HTERT RPE-1 (cell line): ENCODE results near the gene CFAP61.
"Not testable (repeated sequence)": the region's sequence is repeated elsewhere in the genome, so short reads cannot be mapped to it uniquely, and the experiment has no call there.

Experiments
- in situ Hi-C: fragments of 300-500 bp; cut with MboI; formaldehyde crosslinking; loops from 4 replicates; pipeline ENCODE4 v1.14.3; 2020; ENCODE audit warnings: low sequenced_read_pairs

The CFAP61 gene

GRCh38 chr20:20085812-20086211, 33.5 kb downstream of the CFAP61 start:
- in situ Hi-C loops: no loop called here

GRCh38 chr20:20089018-20089417, 36.7 kb downstream of the CFAP61 start:
- in situ Hi-C loops: no loop called here

DNA sequence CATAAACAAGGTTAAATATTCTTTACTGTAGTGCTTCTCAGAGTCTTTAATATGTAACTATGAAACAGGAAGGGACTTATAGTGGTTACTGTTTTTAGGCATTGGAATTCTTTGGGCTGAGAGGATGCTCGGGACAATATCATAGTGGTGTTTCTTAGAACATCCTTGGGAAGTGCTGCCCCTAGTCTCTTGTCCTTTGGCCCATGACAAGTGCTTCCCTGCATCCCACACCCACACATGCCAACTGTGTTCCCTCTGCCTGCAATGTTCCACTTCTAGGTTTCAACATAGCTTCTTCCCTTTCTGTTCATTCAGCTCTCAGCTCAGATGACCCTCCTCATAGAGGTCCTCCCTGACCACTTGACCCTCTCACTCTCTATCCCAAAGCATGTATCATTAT, 37.6 kb downstream of the CFAP61 start:
- in situ Hi-C loops: no loop called here

DNA sequence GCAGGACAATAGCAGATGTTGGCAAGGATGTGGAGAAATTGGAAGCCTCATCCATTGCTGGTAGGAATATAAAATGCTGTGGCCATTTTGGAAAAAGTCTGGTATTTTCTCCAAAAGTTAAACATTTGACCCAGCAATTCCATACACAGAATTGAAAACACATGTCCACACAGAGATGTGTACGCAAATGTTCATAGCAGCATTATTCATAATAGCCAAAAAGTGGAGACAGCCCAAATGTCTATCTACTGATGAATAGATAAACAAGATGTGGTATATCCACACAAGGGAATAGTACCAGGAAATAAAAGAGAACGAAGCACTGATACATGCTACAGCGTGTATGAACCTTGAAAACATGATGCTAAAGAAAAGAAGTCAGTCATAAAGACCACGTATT, 40.5 kb downstream of the CFAP61 start:
- in situ Hi-C loops: no loop called here

GRCh38 chr20:20094410-20094809, 42.1 kb downstream of the CFAP61 start:
- in situ Hi-C loops: no loop called here

GRCh38 chr20:20095114-20095872, 43.0 kb downstream of the CFAP61 start:
- in situ Hi-C loops: no loop called here

- in situ Hi-C loops: no loop called here
Observed at GRCh38 chr20:20096421-20096820, 44.1 kb downstream of the CFAP61 start.

DNA sequence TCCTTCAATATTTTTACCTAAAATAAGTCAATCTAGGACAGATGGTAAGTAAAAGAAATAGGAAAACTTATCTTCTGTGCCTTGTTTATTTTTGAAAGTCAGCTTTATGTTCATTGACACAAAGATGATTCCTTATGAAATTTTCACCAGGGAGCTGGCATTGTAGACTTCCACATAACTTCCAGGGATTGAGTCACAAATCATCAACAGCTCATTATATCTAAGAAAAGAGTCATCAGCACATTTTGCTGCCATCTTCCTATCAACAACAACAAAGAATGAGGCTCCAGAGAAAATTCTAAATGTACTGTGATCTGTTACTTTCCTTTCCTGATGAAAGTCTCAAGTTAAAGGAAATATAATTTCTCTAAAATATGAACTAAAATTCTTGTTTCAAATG, 48.5 kb downstream of the CFAP61 start:
- in situ Hi-C loops: no loop called here

DNA sequence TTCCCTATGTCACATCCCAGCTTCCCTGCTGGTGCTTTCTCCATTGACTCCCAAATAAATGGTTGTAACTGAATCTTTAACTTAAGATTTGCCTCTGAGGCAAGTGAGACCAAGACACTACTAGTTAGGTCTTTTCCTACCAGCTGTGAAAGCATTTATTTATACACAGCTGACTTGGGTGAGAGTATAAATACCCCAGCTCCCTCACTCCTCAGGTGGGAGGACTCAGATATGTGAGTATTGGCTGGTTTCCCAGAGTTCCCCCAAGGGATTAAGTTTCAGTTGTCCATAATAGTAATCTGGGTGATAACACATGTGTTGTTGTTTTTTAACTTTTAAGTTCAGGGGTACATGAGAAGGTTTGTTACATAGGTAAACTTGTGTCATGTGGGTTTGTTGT, 49.8 kb downstream of the CFAP61 start:
- in situ Hi-C loops: no loop called here

DNA sequence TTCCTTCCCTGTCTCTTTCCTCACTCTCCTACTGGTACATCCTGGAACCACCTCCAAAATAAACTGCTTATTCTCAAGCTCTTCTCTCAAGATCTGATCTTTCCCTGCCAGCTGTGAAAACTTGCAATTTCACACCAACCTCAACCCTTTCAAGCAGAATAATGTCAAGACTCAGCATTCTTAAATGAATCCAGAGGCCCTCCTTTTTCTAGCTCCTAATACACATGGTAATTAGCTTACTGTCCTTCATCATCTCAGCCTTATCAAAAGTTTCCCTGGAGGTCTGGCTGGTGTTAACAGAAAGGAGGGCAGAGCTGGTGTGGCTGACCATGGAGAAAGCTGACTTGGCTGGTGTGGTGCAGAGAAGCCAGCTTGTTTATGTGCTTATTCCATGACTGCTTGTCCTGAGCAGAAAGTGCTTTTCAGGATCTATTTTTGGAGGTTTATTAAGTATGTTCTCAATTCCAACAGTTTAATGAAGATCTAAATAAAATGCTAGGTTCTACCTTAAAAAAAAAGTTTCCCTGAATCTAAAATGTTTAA, 50.5 kb downstream of the CFAP61 start:
- in situ Hi-C loops: no loop called here

GRCh38 chr20:20103486-20103885, 51.2 kb downstream of the CFAP61 start:
- in situ Hi-C loops: no loop called here

- in situ Hi-C loops: not testable (repeated sequence)
Observed at GRCh38 chr20:20123187-20123586, 70.9 kb downstream of the CFAP61 start.

DNA sequence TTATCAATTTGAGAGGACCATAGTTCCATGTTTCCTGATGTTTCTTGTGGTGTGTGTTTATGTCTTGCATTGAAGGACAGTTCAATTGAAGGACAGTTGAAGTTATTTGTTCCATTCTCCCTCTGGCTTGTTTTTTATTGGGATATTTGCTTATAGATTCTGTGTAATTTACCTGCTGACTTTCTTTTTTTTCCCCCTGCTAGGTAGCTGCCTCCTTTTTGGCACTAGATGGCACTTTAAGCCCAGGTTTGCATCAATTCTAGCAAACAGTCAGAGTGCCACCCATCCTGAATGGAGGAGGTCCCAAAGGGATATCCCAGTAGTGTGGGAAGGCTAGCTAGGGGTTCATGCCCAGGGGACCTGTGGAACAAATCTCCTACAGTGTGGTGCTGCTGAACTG, 78.1 kb downstream of the CFAP61 start:
- in situ Hi-C loops: no loop called here

- in situ Hi-C loops: no loop called here
Observed at GRCh38 chr20:20134941-20135575, 82.7 kb downstream of the CFAP61 start.

DNA sequence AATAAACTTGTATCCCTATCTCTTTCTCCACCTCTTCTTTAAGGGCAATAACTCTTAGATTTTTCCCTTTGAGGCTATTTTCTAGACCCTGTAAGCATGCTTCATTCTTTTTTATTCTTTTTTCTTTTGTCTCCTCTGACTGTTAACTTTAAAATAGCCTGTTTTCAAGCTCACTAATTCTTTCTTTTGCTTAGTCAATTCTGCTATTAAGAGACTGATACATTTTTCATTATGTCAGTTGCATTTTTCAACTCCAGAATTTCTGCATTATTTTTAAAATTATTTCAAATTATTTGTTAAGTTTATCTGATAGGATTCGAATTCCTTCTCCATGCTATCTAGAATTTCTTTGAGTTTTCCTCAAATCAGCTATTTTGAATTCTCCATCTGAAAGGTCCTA, 84.0 kb downstream of the CFAP61 start:
- in situ Hi-C loops: no loop called here

- in situ Hi-C loops: no loop called here
Observed at GRCh38 chr20:20137851-20138250, 85.5 kb downstream of the CFAP61 start.

DNA sequence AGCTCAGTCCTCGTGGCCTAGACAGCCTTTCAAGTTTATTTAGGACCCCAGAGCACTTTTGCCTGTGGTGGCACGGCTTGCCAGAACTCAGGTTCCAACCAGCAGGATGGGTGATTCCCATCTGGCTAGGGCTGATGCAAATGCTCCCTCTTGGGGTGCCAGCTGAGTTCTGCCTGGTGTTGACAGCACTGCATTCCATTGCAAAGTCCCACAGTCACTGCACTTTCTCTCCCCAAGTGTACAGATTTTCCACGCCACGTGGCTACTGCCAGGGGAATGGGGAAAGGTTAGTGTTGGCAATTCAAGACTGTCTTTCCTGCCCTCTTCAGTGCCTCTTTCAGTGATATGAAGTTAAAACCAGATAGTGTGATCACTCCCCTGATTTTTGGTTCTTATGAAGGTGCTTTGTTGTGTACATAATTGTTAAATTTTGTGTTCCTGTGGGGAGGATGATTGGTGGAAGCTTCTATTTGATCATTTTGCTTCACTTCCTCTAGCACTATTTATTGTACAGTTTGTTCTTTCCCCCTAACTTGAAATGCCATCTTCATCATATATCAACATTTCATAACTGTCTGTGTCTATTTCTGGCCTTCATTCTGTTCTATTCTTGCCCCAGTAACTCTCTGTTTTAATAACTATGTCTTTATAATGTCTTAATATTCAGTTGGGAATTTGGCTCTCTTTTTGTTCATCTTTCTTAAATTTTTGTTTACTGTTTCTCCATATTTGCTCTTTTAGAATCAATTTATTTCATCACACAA, 86.2 kb downstream of the CFAP61 start:
- in situ Hi-C loops: no loop called here

DNA sequence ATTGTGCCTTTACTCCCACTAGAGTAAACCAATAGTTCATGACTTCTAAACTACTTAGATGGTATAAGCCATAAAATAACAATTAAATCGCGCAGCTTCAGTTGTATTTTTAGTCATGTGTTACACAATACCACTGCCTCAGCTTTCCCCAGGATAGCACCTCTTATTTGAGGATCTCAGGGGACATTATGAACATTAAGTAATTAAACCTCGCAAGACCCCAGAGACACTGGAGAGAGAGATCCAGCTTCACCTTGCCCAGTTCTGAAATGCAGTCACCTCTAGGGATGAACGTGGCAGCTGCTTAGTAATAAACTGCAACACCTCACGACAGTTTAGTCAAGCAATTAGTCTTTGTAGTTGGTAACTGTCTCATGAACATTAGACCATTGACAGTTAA, 87.1 kb downstream of the CFAP61 start:
- in situ Hi-C loops: no loop called here

GRCh38 chr20:20143165-20143564, 90.8 kb downstream of the CFAP61 start:
- in situ Hi-C loops: no loop called here

- in situ Hi-C loops: no loop called here
Observed at GRCh38 chr20:20143646-20144045, 91.3 kb downstream of the CFAP61 start.

DNA sequence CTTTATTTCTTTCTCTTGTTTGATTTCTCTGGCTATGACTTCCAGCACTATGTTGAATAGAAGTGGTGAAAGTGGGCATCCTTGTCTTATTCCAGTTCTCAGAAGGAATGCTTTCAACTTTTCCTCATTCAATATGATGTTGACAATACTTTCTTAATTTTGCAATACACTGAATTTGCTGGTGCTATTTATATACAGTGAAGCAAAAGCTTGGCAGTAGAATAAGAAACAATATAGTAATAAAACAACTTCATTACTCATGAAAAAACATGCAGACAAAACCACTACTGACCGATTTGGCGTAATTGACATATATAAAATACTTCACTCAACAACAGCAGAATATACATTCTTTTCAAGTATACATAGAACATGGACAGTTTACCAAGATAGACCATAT, 96.4 kb downstream of the CFAP61 start:
- in situ Hi-C loops: no loop called here

DNA sequence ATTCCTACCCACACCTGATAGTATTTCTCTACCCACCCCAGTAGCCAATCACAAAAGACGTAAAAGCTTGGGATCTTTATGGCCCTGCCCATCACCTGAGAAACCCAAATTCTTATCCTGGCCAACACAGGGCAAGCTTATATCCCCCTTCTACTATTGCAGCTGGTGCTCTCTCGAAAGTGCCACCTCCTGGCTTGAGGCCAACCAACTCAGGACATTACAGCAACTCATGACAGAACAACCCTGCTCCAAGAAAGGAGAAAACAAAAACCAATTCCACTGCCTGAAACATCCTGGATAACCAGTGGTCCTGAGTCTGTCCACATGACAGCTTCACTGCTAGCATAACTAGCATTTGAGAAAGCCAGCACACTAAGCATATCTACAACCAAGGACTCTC, 97.9 kb downstream of the CFAP61 start:
- in situ Hi-C loops: no loop called here
